ENCODE measurements around the gene B3GNT2.
"Not testable (repeated sequence)": the region's sequence is repeated elsewhere in the genome, so short reads cannot be mapped to it uniquely, and the experiment has no call there.

B3GNT2 gene
- 46.5 to 69.8 (median 54.1) reads per million in 3 experiments for total RNA-seq

DNA sequence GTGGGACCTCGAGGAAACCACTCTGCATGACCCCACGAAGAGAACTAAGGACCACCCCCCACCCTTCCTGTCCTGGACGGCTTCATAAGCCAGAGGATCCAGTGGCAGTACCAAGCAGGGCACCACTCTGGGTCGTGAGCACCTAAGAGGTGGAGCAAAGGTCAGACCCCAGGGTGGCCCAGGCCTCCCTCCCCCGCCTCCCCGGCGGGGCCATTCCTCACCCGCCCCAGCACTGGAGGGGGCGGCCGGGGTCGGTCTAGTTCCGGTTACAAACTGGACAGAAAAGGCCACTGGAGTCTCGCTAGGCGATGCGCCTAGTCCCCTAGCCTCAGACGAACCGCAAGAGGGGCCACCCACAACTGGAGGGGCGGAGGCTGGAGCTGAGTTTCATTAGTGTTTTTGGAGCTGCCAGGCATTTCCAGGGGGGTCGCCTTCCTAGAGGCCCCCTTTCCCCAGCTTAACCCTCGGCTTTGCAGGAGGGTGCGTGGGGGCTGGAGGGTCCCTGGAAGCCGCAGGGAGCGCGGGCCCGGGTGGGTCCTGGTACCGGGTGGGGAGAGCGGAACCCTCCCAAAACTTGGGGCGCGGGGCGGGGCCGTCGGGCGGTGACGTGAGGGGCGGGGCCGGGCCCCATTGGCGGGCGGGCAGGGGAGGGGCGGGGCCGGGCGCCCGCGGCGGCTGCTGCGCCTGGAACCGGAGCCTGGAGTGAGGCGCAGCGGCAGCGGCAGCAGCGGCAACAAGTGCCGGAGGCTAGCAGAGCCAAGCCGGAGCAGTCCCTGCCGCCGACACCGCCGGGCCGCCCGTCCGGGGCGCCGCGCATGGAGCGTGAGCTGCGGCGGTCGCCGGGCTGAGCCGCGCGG is at the start of gene B3GNT2:
Gene B3GNT2, plus strand, starts transcription at position 695 of the 857 bp plus-strand sequence. CDS start 26,106 bp downstream, outside the sequence.
- DNase-seq = peak; percentile 71

DNA sequence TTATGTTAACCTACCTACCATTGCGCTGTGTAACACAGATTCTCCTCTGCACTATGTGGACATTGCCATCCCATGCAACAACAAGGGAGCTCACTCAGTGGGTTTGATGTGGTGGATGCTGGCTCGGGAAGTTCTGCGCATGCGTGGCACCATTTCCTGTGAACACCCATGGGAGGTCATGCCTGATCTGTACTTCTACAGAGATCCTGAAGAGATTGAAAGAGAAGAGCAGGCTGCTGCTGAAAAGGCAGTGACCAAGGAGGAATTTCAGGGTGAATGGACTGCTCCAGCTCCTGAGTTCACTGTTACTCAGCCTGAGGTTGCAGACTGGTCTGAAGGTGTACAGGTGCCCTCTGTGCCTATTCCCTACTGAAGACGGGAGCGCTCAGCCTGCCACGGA is 49.1 kb upstream of the B3GNT2 start:
- DNase-seq = peak; percentile 16

- DNase-seq = no peak
These were observed 48.2 kb upstream of the B3GNT2 start for GRCh38 chr2:62147610-62148301.

- no peak for DNase-seq
These were observed 46.2 kb upstream of the B3GNT2 start for GRCh38 chr2:62149708-62150107.

- no peak for DNase-seq
These were observed 45.2 kb upstream of the B3GNT2 start for GRCh38 chr2:62150597-62151305.

- no peak for DNase-seq
These were observed 44.6 kb upstream of the B3GNT2 start for GRCh38 chr2:62151306-62151638.

- no peak for DNase-seq
These were observed 43.9 kb upstream of the B3GNT2 start for GRCh38 chr2:62152000-62152399.

DNA sequence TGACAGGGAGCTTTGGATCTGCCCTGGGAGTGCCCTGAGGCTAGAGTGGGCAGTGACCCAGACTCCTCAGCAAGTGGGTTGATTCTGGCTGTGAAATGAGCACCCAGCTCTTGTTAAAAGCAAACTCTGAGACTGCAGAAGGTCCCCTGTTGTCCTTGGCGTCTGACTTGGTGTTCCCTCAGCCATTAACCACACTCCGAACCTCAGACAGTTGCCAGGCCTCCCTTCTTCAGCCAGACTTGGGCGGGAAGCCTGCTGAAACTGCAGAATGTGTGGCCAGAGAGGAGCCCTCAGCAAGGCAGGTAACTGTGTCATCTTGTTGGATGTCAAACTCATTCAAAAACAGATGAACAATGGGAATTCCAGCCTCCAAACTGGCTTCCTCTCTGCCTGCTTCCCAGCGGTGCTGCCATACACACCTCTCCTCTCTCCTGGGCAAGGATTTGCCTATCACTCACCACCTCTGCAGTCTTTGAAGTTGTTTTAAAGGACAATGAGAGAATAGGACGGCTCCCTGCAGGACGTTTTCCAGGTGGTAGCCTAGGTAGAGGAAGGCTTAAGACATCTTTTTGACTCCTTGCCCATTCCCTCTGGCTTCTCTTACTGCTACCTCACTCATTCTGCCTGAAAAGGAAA is 38.9 kb upstream of the B3GNT2 start:
- no peak for DNase-seq

GRCh38 chr2:62158444-62159121 is 37.3 kb upstream of the B3GNT2 start:
- no peak for DNase-seq

- not testable (repeated sequence) for DNase-seq
These were observed 35.2 kb upstream of the B3GNT2 start for GRCh38 chr2:62160691-62161090.

GRCh38 chr2:62163106-62163831 is 32.6 kb upstream of the B3GNT2 start:
- no peak for DNase-seq

DNA sequence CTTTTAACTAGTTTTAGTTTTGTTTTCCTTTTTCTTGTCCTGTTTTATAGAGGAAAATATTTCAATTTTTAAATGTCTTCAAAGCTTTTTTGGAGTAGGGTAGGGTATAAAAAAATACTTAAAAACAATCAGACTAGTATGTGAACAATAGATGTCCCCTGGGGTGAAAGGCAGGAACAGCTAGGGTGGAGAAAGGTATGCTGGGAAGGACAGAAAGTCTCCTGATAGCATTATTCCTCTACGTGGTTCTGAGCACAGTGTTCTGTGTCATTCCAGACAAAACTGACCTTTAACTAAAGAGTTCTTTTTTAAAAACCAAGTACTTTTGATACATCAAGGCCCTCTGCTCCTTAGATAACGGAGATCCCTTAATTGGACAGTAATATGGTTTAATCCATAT is 32.1 kb upstream of the B3GNT2 start:
- DNase-seq = no peak

- no peak for DNase-seq
These were observed 20.2 kb upstream of the B3GNT2 start for GRCh38 chr2:62175728-62176127.

DNA sequence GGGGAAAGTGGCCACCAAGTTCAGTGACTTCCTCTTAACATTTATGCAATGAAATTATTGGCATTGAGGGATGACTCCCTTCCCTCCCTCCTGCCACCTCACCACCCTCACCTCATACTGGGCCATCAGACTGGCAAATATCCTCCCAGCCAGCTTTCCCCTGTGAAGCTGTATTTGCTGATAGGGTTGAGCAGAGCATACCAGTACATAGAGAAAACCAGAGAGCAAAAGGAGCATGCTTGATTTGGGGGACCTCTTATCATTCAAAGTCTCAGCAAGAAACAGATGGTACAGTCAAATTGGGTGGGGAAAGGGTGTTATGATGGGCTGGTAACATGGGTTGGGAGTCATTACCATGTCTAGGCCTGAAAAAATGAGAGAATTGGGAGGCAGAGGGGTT is 19.1 kb upstream of the B3GNT2 start:
- DNase-seq = no peak

DNA sequence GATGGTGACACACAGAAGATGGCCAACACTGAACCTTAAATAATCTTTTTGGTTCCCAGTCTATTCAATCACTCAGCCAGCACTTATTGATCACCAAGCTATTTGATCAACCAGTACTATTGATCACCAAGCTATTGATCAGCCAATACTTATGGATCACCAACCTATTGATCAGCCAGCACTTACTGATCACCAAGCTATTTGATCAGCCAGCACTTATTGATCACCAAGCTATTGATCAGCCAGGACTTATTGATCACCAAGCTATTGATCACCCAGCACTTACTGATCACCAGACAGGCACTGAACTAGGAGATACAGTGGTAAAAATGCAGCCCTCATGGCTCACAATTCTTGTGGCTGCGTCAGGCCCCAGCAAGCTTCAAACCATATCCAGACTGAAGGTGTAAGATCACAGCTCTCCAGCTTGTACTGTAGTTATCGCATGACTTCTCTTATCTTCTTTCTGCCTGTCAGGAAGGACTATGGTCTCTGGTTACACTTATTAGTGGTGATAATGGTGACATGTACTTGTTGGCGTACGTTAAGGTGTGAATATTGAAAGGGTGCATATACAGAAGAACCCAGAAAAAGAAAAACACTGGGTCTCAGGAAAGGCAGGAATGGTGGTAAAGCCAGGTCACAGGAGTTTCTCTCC is 18.4 kb upstream of the B3GNT2 start:
- DNase-seq = no peak

DNA sequence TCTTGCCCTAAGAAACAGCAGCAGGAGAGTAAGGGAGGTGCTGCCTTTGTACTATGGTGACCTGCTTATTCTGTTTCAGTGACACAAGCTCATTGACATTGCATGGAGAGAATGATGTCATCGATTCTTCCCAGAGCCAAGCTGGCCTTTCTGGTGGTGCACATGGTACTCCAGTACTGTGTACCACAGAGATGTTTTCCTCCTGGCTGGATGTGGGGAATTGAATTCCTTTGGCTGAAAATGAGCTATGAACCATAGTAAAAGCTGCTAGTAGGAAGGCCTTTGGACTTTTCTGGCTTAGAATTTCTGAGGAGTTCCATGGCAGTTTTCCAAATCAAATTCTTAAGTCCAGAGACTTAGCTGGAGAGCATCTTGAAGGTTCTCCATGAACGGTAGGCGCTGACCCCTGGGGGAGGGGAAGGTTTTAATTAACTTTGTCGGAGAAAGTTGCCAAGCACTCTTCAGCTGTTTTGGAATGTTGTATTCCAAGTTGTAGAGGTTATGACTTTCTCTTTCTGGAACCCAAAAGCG is 17.1 kb upstream of the B3GNT2 start:
- no peak for DNase-seq

GRCh38 chr2:62180975-62181374 is 14.9 kb upstream of the B3GNT2 start:
- no peak for DNase-seq

DNA sequence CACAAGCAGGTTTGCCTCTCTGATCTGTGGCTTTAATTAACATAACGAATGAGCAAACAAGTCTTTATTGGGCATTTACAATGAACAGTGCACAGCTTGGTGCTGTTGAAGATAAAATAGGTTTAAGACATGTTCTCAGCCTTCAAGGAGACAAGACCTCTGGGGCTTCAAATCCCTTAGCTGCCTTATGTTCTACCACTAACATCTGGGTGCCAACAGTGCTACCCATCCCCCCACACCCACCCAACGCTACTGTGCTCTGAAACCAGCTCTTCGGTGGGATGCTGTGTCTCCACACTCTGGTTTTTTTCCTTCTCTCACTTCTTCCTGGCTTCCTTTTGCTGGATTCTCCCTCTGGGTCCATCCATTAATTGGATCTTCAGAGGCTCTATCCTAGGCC is 14.1 kb upstream of the B3GNT2 start:
- no peak for DNase-seq

DNA sequence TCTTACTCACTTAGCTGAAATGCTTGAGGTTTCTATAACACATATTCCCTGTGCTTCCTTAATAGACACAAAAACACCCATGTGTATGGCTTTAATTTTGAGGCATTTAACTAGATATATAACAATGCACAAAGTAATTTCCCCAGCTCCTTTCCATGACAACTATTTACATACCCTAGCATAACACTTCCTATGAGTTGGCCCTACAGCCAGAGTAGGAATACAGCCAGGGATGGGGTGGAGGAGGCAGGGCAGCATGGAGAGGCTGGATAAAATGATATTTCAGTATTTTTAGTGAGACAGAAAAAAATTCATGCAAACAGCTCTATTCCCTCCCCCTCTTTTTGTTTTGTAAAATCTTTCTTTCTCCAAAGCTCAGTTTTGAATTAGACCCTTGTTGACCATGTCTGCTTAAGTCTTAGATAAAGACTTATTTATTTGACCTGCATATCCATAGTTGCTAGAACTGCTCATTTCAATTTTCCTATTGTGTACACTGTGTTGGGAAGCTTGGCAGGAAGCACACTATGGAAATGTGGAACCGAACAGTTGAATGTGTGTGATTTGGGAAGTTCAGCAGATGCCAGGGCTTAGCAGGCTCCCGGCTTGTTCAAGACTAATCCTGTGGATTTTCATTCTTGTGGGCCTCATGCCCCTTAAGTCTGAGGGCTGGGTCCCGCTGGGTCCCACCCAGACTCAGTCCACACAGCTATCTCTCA is 11.2 kb upstream of the B3GNT2 start:
- DNase-seq = no peak

DNA sequence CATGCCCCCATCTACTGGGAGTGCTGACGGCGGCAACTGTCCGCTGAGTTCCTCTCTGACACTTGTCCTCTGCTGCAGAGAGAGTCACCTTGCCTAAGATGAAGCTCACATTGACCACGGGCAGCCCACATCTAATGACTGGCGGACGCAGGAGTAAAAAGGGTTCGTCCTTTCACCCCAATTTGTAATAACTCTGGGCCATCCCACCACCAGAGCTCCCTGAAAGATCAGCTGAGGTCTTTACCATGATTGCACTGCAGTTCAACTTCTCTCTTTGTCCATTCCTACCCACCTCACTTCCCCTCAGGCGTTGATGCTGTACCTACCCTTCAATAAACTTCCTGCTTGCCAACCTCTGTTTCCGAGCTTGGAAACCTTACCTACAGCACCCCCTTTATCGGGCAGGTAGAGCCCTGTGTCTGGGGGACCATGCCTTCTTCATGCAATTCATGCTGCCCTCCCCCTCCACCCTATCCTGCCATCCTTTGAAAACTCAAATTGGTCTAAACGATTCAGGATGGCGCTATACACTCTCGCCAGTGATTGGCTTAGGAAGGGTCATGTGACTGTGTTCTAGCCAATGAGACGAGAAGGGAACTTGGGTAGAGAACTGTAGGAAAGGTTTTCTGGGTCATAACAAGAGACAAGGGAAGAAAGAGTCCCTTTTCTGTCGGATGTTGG is 10.3 kb upstream of the B3GNT2 start:
- DNase-seq = no peak
